ENCODE measurements around the gene NELFA. TPM values are rescaled to one million over a fixed set of nuclear protein-coding genes. Genes with fewer than 3 reads are reported as not detected.

NELFA gene
- total RNA-seq, 1 donor = 19.9 TPM

- TF ChIP-seq CTCF (IDR thresholded peaks at IDR 0.05; ENCODE audit: extremely low read depth, low read depth, low read length) = no peak
- no peak overlapping the region for H3K27ac ChIP-seq (ENCODE audit: low read depth, low read length)
- H3K4me3 ChIP-seq (ENCODE audit: insufficient read depth, low read length) = no peak overlapping the region
- no peaks in the 10 kb centered on the region for H4K20me1 ChIP-seq (ENCODE audit: insufficient read depth, low read length)
- DNase-seq (ENCODE audit: insufficient read length, low spot score, missing footprints) = no peak
- no peaks in the 10 kb centered on the region for H3K27me3 ChIP-seq (ENCODE audit: insufficient read depth, low read length)
- peaks cover 3% of the 10 kb centered on the region for H3K4me1 ChIP-seq (ENCODE audit: insufficient read depth, low read length)
- H3K9me3 ChIP-seq (ENCODE audit: low read depth, low read length) = no peaks in the 10 kb centered on the region
- H2AFZ ChIP-seq (ENCODE audit: low read length) = no peak overlapping the region
- peaks cover 38% of the 10 kb centered on the region for H3K79me2 ChIP-seq (ENCODE audit: insufficient read depth, low read length)
- peaks cover 49% of the 10 kb centered on the region for H3K36me3 ChIP-seq (ENCODE audit: insufficient read depth, low read length)
- H3K4me2 ChIP-seq (ENCODE audit: insufficient read depth, low read length) = no peak overlapping the region
Observed at GRCh38 chr4:1964971-1965370, 43.8 kb downstream of the NELFA start.

- H3K36me3 ChIP-seq (ENCODE audit: insufficient read depth, low read length) = peaks cover 48% of the 10 kb centered on the region
- H3K4me2 ChIP-seq (ENCODE audit: insufficient read depth, low read length) = no peak overlapping the region
- no peak overlapping the region for H2AFZ ChIP-seq (ENCODE audit: low read length)
- peaks cover 3% of the 10 kb centered on the region for H3K4me1 ChIP-seq (ENCODE audit: insufficient read depth, low read length)
- no peaks in the 10 kb centered on the region for H4K20me1 ChIP-seq (ENCODE audit: insufficient read depth, low read length)
- no peak for TF ChIP-seq CTCF (IDR thresholded peaks at IDR 0.05; ENCODE audit: extremely low read depth, low read depth, low read length)
- no peaks in the 10 kb centered on the region for H3K27me3 ChIP-seq (ENCODE audit: insufficient read depth, low read length)
- DNase-seq (ENCODE audit: insufficient read length, low spot score, missing footprints) = no peak
- H3K9me3 ChIP-seq (ENCODE audit: low read depth, low read length) = no peaks in the 10 kb centered on the region
- no peak overlapping the region for H3K27ac ChIP-seq (ENCODE audit: low read depth, low read length)
- H3K79me2 ChIP-seq (ENCODE audit: insufficient read depth, low read length) = peaks cover 38% of the 10 kb centered on the region
- H3K4me3 ChIP-seq (ENCODE audit: insufficient read depth, low read length) = no peak overlapping the region
Observed at GRCh38 chr4:1964443-1964842, 44.3 kb downstream of the NELFA start.

- Histone ChIP-seq H3K9me3 (ENCODE audit: low read depth, low read length) (no peaks in the 10 kb centered on the region), H3K4me3 (ENCODE audit: insufficient read depth, low read length) (no peak overlapping the region), H4K20me1 (ENCODE audit: insufficient read depth, low read length) (peaks cover 3% of the 10 kb centered on the region), H3K36me3 (ENCODE audit: insufficient read depth, low read length) (peaks cover 51% of the 10 kb centered on the region), H3K79me2 (ENCODE audit: insufficient read depth, low read length) (peaks cover 38% of the 10 kb centered on the region), H3K27ac (ENCODE audit: low read depth, low read length) (no peak overlapping the region), H3K4me2 (ENCODE audit: insufficient read depth, low read length) (no peak overlapping the region), H3K27me3 (ENCODE audit: insufficient read depth, low read length) (no peaks in the 10 kb centered on the region), H2AFZ (ENCODE audit: low read length) (no peak overlapping the region), H3K4me1 (ENCODE audit: insufficient read depth, low read length) (peaks cover 3% of the 10 kb centered on the region)
- DNase-seq (ENCODE audit: insufficient read length, low spot score, missing footprints) = no peak
- TF ChIP-seq CTCF (IDR thresholded peaks at IDR 0.05; ENCODE audit: extremely low read depth, low read depth, low read length) = no peak
Observed at GRCh38 chr4:1962980-1963379, 45.8 kb downstream of the NELFA start.

- H3K4me2 ChIP-seq (ENCODE audit: insufficient read depth, low read length) = no peak overlapping the region
- H3K27ac ChIP-seq (ENCODE audit: low read depth, low read length) = no peak overlapping the region
- peaks cover 38% of the 10 kb centered on the region for H3K79me2 ChIP-seq (ENCODE audit: insufficient read depth, low read length)
- H3K4me1 ChIP-seq (ENCODE audit: insufficient read depth, low read length) = peaks cover 3% of the 10 kb centered on the region
- H4K20me1 ChIP-seq (ENCODE audit: insufficient read depth, low read length) = peaks cover 3% of the 10 kb centered on the region
- DNase-seq (ENCODE audit: insufficient read length, low spot score, missing footprints) = no peak
- no peaks in the 10 kb centered on the region for H3K9me3 ChIP-seq (ENCODE audit: low read depth, low read length)
- no peak overlapping the region for H3K4me3 ChIP-seq (ENCODE audit: insufficient read depth, low read length)
- peaks cover 61% of the 10 kb centered on the region for H3K36me3 ChIP-seq (ENCODE audit: insufficient read depth, low read length)
- TF ChIP-seq CTCF (IDR thresholded peaks at IDR 0.05; ENCODE audit: extremely low read depth, low read depth, low read length) = no peak
- no peaks in the 10 kb centered on the region for H3K27me3 ChIP-seq (ENCODE audit: insufficient read depth, low read length)
- no peak overlapping the region for H2AFZ ChIP-seq (ENCODE audit: low read length)
Observed at GRCh38 chr4:1961563-1961962, 47.2 kb downstream of the NELFA start.
